HepG2 (cell line): ENCODE results near the gene CDK6. TPM values are rescaled to one million over a fixed set of nuclear protein-coding genes. Genes with fewer than 3 reads are reported as not detected.

ENCODE experiments used
- ATAC-seq: fragments of 200-7000 bp; cut with Tn5 transposase; 3 replicates; pipeline ENCODE4 v1.9.1; 2020; ENCODE audit warnings: mild to moderate bottlenecking, moderate library complexity
- BruUV-seq: library from RNA; stranded (reverse); fragments of 400-500 nt; replicated peaks from 2 replicates; lab custom pipeline; 2021; lab: Mats Ljungman, UMichigan
- CTCF ChIA-PET: fragments of 300-600 bp; formaldehyde crosslinking; extraction: SDS; loops from one replicate; lab custom pipeline; 2021; ENCODE audit warnings: low total read pairs, inconsistent platforms, low intra/inter-chr PET ratio; lab: Yijun Ruan, JAX
- POLR2A ChIA-PET: fragments of 350-600 bp; sonication (Branson Sonifier 250); formaldehyde crosslinking; loops from one replicate; lab custom pipeline; 2020; ENCODE audit warnings: antibody characterized with exemption, inconsistent platforms; lab: Yijun Ruan, JAX
- DNase-seq: peaks from one replicate; pipeline ENCODE4 v3.0.0-alpha.2; 2015; ENCODE audit warnings: low spot score
- FAIRE-seq: peaks from 3 replicates; lab custom pipeline; 2011; peaks lifted over from hg19 to GRCh38; lab: Jason Lieb, UNC
- H2AFZ ChIP-seq: one replicate; pipeline ENCODE4 v1.6.1; 2011; ENCODE audit warnings: low read length, inconsistent platforms
- H3K27ac ChIP-seq: fragments of 300-600 bp; 3 replicates; pipeline ENCODE4 v1.8.0; 2011; ENCODE audit warnings: mixed run types, mild to moderate bottlenecking, mixed read lengths, low read length, inconsistent platforms; ENCODE audit not compliant: insufficient read depth; ENCODE audit errors: extremely low read length
- H3K27me3 ChIP-seq, 2 experiments: fragments of 200-600 bp in 1 of 2; 2 replicates in 1 of 2; 3 replicates in 1 of 2; pipeline versions ENCODE4 v1.6.0 to v1.8.0; 2011; ENCODE audit warnings: low read length in 2 of 2, mild to moderate bottlenecking in 2 of 2, moderate library complexity in 2 of 2, inconsistent platforms in 1 of 2; ENCODE audit not compliant: insufficient read depth in 2 of 2, control insufficient read depth in 1 of 2
- H3K36me3 ChIP-seq, 2 experiments: fragments of 200-600 bp in 1 of 2; replicated peaks in 1 of 2; 2 replicates in 1 of 2; 3 replicates in 1 of 2; pipeline versions ENCODE4 v1.5.1 to v1.8.0; 2011; ENCODE audit warnings: low read length in 2 of 2, inconsistent platforms in 1 of 2; ENCODE audit not compliant: insufficient read depth in 2 of 2, control insufficient read depth in 1 of 2
- H3K4me1 ChIP-seq: 2 replicates; pipeline ENCODE4 v1.5.1; 2012; ENCODE audit warnings: low read length, inconsistent platforms; ENCODE audit not compliant: insufficient read depth
- H3K4me2 ChIP-seq: 2 replicates; pipeline ENCODE4 v1.6.0; 2011; ENCODE audit warnings: low read depth, low read length, inconsistent platforms
- H3K4me3 ChIP-seq, 3 experiments: fragments of 200-600 bp in 1 of 3; sonication (generic), shearing (Covaris generic) in 1 of 3; replicated peaks in 1 of 3; 2 replicates each; pipeline ENCODE4 v1.5.1; 2011 to 2016; ENCODE audit warnings: low read length in 3 of 3, inconsistent platforms in 2 of 3, low read depth in 2 of 3, mild to moderate bottlenecking in 2 of 3, control low read depth in 1 of 3, mixed read lengths in 1 of 3; ENCODE audit not compliant: insufficient read depth in 1 of 3
- H3K79me2 ChIP-seq: one replicate; pipeline ENCODE4 v1.6.1; 2011; ENCODE audit warnings: low read length, inconsistent platforms; ENCODE audit not compliant: insufficient read depth
- H3K9ac ChIP-seq: 2 replicates; pipeline ENCODE4 v1.6.0; 2011; ENCODE audit warnings: mild to moderate bottlenecking, low read depth, low read length, inconsistent platforms; ENCODE audit not compliant: insufficient read depth
- H3K9me3 ChIP-seq: 2 replicates; pipeline ENCODE4 v1.5.1; 2012; ENCODE audit warnings: mild to moderate bottlenecking, low read length
- H4K20me1 ChIP-seq: 2 replicates; pipeline ENCODE4 v1.6.0; 2011; ENCODE audit warnings: inconsistent platforms, mild to moderate bottlenecking, low read length, moderate library complexity; ENCODE audit not compliant: insufficient read depth
- BRD4 ChIP-seq: sonication (generic); formaldehyde crosslinking; IDR thresholded peaks from 2 replicates; pipeline ENCODE4 v1.4.0; 2020; ENCODE audit warnings: missing genetic modification reagents
- ETV5 ChIP-seq: IDR thresholded peaks from 2 replicates; pipeline ENCODE4 v1.6.1; 2018; ENCODE audit warnings: missing biosample characterization, missing genetic modification reagents, inconsistent platforms, borderline replicate concordance
- FOXP1 ChIP-seq, 2 experiments: fragments of 450-650 bp in 1 of 2; IDR thresholded peaks; 2 replicates each; pipeline ENCODE4 v1.6.1; 2017 to 2018; ENCODE audit warnings: antibody characterized with exemption in 1 of 2
- HOXA3 ChIP-seq: sonication (generic); formaldehyde crosslinking; IDR thresholded peaks from 2 replicates; pipeline ENCODE4 v1.5.0; 2020; ENCODE audit warnings: missing genetic modification reagents
- IRF2 ChIP-seq: IDR thresholded peaks from 2 replicates; pipeline ENCODE4 v1.6.1; 2018; ENCODE audit warnings: missing genetic modification reagents, missing compliant biosample characterization
- MED13 ChIP-seq: sonication (generic); formaldehyde crosslinking; IDR thresholded peaks from 2 replicates; pipeline ENCODE4 v1.5.0; 2020; ENCODE audit warnings: missing genetic modification reagents
- NR2C2 ChIP-seq: sonication (generic); formaldehyde crosslinking; IDR thresholded peaks from 2 replicates; pipeline ENCODE4 v1.4.0; 2020; ENCODE audit warnings: missing genetic modification reagents, mild to moderate bottlenecking, moderate library complexity, borderline replicate concordance
- NR2F1 ChIP-seq, 2 experiments: fragments of 450-650 bp in 1 of 2; formaldehyde crosslinking in 1 of 2; IDR thresholded peaks; 2 replicates each; pipeline versions ENCODE4 v1.5.0 to v1.6.1; 2016 to 2020; ENCODE audit warnings: mild to moderate bottlenecking in 1 of 2, missing compliant biosample characterization in 1 of 2, missing genetic modification reagents in 1 of 2, moderate library complexity in 1 of 2
- ONECUT2 ChIP-seq: sonication (generic); formaldehyde crosslinking; IDR thresholded peaks from 2 replicates; pipeline ENCODE4 v1.4.0; 2020; ENCODE audit warnings: missing genetic modification reagents
- PCBP1 ChIP-seq: fragments of 200-400 bp; formaldehyde crosslinking; IDR thresholded peaks from 2 replicates; pipeline ENCODE4 v1.6.1; 2017; ENCODE audit warnings: mild to moderate bottlenecking, low read depth, low read length, borderline replicate concordance
- RAD51 ChIP-seq: fragments of 450-650 bp; IDR thresholded peaks from 2 replicates; pipeline ENCODE4 v1.6.1; 2016; ENCODE audit warnings: borderline replicate concordance
- SNAPC2 ChIP-seq: sonication (generic); formaldehyde crosslinking; IDR thresholded peaks from 2 replicates; pipeline ENCODE4 v1.8.1; 2022; ENCODE audit warnings: mild to moderate bottlenecking, missing genetic modification reagents
- TCF12 ChIP-seq, 2 experiments: fragments of 450-650 bp in 1 of 2; sonication (generic) in 1 of 2; formaldehyde crosslinking in 1 of 2; IDR thresholded peaks; 2 replicates each; pipeline versions ENCODE4 v1.6.1 to v1.8.0; 2017 to 2022; ENCODE audit warnings: antibody characterized with exemption in 1 of 2, mild to moderate bottlenecking in 1 of 2, missing genetic modification reagents in 1 of 2, moderate library complexity in 1 of 2
- TGIF2 ChIP-seq: IDR thresholded peaks from 2 replicates; pipeline ENCODE4 v1.6.1; 2016; ENCODE audit warnings: control low read depth, missing compliant biosample characterization
- ZNF160 ChIP-seq: sonication (generic); formaldehyde crosslinking; IDR thresholded peaks from 2 replicates; pipeline ENCODE4 v1.8.0; 2022; ENCODE audit warnings: mild to moderate bottlenecking, inconsistent platforms, missing genetic modification reagents
- ZNF230 ChIP-seq: sonication (generic); formaldehyde crosslinking; IDR thresholded peaks from 2 replicates; pipeline ENCODE4 v1.4.0; 2020; ENCODE audit warnings: mild to moderate bottlenecking, missing genetic modification reagents
- ZNF615 ChIP-seq: sonication (generic); formaldehyde crosslinking; IDR thresholded peaks from 2 replicates; pipeline ENCODE4 v1.5.0; 2020; ENCODE audit warnings: mild to moderate bottlenecking, missing genetic modification reagents, borderline replicate concordance
- ZNF720 ChIP-seq: sonication (generic); formaldehyde crosslinking; IDR thresholded peaks from 2 replicates; pipeline ENCODE4 v1.4.0; 2020; ENCODE audit warnings: missing genetic modification reagents
- WGBS: methylation state at CpG from one replicate; pipeline ENCODE4 v1.1.6; 2017; ENCODE audit warnings: low lambda C conversion rate; 5-methylcytosine and 5-hydroxymethylcytosine counted together
- in situ Hi-C: cut with HindIII; loops from 2 replicates; pipeline ENCODE4 v1.10.0; 2017; ENCODE audit warnings: low pct_unique_long_range_greater_than_20kb; ENCODE audit not compliant: extremely low pct_ligation_motif_present
- intact Hi-C: fragments of 100-400 bp; cut with micrococcal nuclease; formaldehyde crosslinking; loops from one replicate; pipeline ENCODE4 v1.10.0; 2022; ENCODE audit not compliant: unreplicated experiment
- polyA plus RNA-seq, 8 experiments: library from polyadenylated mRNA; depleted of rRNA in 3 of 8; stranded (reverse) in 7 of 8; unstranded in 1 of 8; fragments of >200 nt; fragmentation: Illumina TruSeq in 4 of 8; extraction: Trizol in 4 of 8; gene quantifications; 2 replicates each; pipeline versions ENCODE4 v1.2.1 to v1.2.3, GENCODE V29; 2011 to 2016; ENCODE audit warnings: low read depth in 4 of 8, missing spikeins in 1 of 8, mixed read lengths in 1 of 8; ENCODE audit not compliant: insufficient read depth in 1 of 8
- total RNA-seq, 5 experiments: library from RNA; depleted of rRNA; stranded (reverse); fragments of >200 nt; fragmentation: Illumina TruSeq; extraction: Trizol; gene quantifications; 2 replicates each; pipeline ENCODE4 v1.2.3, GENCODE V29; 2016; ENCODE audit warnings: low read depth in 1 of 5
- TF ChIP-seq, protein P1 (sequence below), 2 experiments: IDR thresholded peaks; 2 replicates each; pipeline ENCODE4 v1.6.1; 2011 to 2012; ENCODE audit warnings: low read length in 2 of 2, borderline replicate concordance in 1 of 2, low read depth in 1 of 2, mild to moderate bottlenecking in 1 of 2, moderate library complexity in 1 of 2
- TF ChIP-seq, protein P2 (sequence below): sonication (generic); formaldehyde crosslinking; IDR thresholded peaks from 2 replicates; pipeline ENCODE4 v1.8.1; 2023; ENCODE audit warnings: missing genetic modification reagents, inconsistent platforms, borderline replicate concordance

Gene CDK6
- total and polyA plus RNA-seq, 2 of the 13 experiments (the other 11 are each of a cell fraction or from before 2014, with no cell fraction given) = 34.6 to 90.8 TPM

DNA sequence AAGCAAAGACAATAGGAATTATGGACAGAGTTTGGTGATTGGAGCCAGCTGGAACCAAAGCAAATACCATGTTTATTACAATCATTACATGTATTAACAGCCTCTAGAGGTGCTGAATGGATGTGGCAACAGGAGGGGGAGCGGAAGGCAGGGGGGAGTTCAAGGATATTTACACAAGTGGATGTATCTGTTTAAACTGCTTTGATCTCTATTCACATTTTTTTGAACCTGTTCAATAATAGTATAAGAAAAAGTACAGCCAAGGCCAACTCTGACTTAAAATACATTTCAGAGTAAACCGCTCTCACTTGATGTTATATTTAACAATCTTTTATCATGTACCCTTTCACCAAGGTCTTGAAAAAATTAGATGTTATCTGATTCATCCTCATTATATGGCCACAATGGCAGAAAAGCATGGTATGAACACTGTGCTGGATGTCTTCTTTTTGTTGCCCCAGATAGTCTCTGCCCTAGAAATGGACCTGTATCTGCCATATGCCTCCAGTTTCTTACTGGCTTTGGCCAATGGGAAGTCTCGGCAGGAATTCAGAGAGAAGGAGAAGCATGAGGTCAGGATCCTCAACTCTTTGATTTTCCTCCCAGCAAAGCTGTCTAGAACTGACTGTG lies 158.0 kb downstream of the CDK6 start:
- FAIRE-seq (peak; percentile 91), ATAC-seq (peak; percentile 77), DNase-seq (peak; percentile 91)
- Histone ChIP-seq H3K9ac (peak overlapping the region; percentile 42), H3K36me3 (peaks cover 6 to 19% of the 10 kb centered on the region in 2 experiments), H3K79me2 (peaks cover 31% of the 10 kb centered on the region), H3K9me3 (no peaks in the 10 kb centered on the region), H3K27ac (peak overlapping the region; percentile 86), H4K20me1 (no peaks in the 10 kb centered on the region), H3K4me2 (peak overlapping the region; percentile 38), H3K4me1 (peaks cover 63% of the 10 kb centered on the region), H3K4me3 (no peak overlapping the region), H3K27me3 (no peaks in the 10 kb centered on the region), H2AFZ (no peak overlapping the region)
- in situ Hi-C loops = no loop called here
- ChIA-PET CTCF (no interaction called here), POLR2A (interaction anchor here (1.9 kb wide), 1 partner anchor 18 kb away, joined by 13 read pairs; no protein-coding TSS in a partner anchor)
- intact Hi-C loops = no loop called here
- 28% methylated on average over 3 of the region's 3 CpGs for WGBS
- BruUV-seq = no TSS peak
- TF ChIP-seq ZNF720 (CRISPR knock-in tag) = no peak
- peak; percentile 64; the same call in 1 of the 2 replicates for TF ChIP-seq HOXA3 (CRISPR knock-in tag)
- no peak for TF ChIP-seq TGIF2 (CRISPR knock-in tag)
- TF ChIP-seq NR2C2 (CRISPR knock-in tag) = 0 out of 2 replicates have a peak, but pooled peaks have one; percentile 35
- TF ChIP-seq, protein P1, sequence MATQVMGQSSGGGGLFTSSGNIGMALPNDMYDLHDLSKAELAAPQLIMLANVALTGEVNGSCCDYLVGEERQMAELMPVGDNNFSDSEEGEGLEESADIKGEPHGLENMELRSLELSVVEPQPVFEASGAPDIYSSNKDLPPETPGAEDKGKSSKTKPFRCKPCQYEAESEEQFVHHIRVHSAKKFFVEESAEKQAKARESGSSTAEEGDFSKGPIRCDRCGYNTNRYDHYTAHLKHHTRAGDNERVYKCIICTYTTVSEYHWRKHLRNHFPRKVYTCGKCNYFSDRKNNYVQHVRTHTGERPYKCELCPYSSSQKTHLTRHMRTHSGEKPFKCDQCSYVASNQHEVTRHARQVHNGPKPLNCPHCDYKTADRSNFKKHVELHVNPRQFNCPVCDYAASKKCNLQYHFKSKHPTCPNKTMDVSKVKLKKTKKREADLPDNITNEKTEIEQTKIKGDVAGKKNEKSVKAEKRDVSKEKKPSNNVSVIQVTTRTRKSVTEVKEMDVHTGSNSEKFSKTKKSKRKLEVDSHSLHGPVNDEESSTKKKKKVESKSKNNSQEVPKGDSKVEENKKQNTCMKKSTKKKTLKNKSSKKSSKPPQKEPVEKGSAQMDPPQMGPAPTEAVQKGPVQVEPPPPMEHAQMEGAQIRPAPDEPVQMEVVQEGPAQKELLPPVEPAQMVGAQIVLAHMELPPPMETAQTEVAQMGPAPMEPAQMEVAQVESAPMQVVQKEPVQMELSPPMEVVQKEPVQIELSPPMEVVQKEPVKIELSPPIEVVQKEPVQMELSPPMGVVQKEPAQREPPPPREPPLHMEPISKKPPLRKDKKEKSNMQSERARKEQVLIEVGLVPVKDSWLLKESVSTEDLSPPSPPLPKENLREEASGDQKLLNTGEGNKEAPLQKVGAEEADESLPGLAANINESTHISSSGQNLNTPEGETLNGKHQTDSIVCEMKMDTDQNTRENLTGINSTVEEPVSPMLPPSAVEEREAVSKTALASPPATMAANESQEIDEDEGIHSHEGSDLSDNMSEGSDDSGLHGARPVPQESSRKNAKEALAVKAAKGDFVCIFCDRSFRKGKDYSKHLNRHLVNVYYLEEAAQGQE (IDR thresholded peaks at IDR 0.05; ENCODE audit: borderline replicate concordance in 1 of 2, low read depth in 1 of 2, low read length in 2 of 2) = peak in 1 of 2 experiments; percentile 77; a peak in 2 of 4 replicates
- TF ChIP-seq TCF12 (IDR thresholded peaks at IDR 0.05) = no peak
- peak; percentile 82; the same call in 1 of the 2 replicates for TF ChIP-seq TCF12 (CRISPR knock-in tag; IDR thresholded peaks at IDR 0.05)
- TF ChIP-seq MED13 (CRISPR knock-in tag) = peak; percentile 98
- peak in 1 of 2 experiments; percentile 33; a peak in 1 of 4 replicates for TF ChIP-seq NR2F1 (CRISPR knock-in tag; IDR thresholded peaks at IDR 0.05)
- no peak for TF ChIP-seq ZNF230 (CRISPR knock-in tag)
- peak; percentile 99 for TF ChIP-seq ETV5
- TF ChIP-seq ONECUT2 = peak; percentile 82
- peak; percentile 32; the same call in 1 of the 2 replicates for TF ChIP-seq FOXP1 (IDR thresholded peaks at IDR 0.05)
- TF ChIP-seq FOXP1 (CRISPR knock-in tag; IDR thresholded peaks at IDR 0.05) = peak; percentile 96
- TF ChIP-seq BRD4 (CRISPR knock-in tag) = 0 out of 2 replicates have a peak, but pooled peaks have one; percentile 81
- TF ChIP-seq PCBP1 = no peak
- peak; percentile 83 for TF ChIP-seq IRF2 (CRISPR knock-in tag)
- TF ChIP-seq ZNF615 (CRISPR knock-in tag) = no peak
- 0 out of 2 replicates have a peak, but pooled peaks have one; percentile 50 for TF ChIP-seq SNAPC2
- TF ChIP-seq RAD51 = no peak
- TF ChIP-seq, protein P2, sequence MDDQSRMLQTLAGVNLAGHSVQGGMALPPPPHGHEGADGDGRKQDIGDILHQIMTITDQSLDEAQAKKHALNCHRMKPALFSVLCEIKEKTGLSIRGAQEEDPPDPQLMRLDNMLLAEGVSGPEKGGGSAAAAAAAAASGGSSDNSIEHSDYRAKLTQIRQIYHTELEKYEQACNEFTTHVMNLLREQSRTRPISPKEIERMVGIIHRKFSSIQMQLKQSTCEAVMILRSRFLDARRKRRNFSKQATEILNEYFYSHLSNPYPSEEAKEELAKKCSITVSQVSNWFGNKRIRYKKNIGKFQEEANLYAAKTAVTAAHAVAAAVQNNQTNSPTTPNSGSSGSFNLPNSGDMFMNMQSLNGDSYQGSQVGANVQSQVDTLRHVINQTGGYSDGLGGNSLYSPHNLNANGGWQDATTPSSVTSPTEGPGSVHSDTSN (CRISPR knock-in tag) = no peak
- 0 out of 2 replicates have a peak, but pooled peaks have one; percentile 34 for TF ChIP-seq ZNF160 (CRISPR knock-in tag)
